HepG2 (cell line): ENCODE results near the gene DHRS11. TPM values are rescaled to one million over a fixed set of nuclear protein-coding genes. Genes with fewer than 3 reads are reported as not detected.

Experiments used
- ATF2 ChIP-seq: sonication (generic); formaldehyde crosslinking; IDR thresholded peaks from 2 replicates; pipeline ENCODE4 v1.4.0; 2020; ENCODE audit warnings: missing genetic modification reagents
- DR1 ChIP-seq: sonication (generic); formaldehyde crosslinking; IDR thresholded peaks from 2 replicates; pipeline ENCODE4 v1.8.0; 2021; ENCODE audit warnings: mild to moderate bottlenecking, missing genetic modification reagents, inconsistent platforms
- EEA1 ChIP-seq: sonication (generic); formaldehyde crosslinking; IDR thresholded peaks from 2 replicates; pipeline ENCODE4 v1.5.1; 2020; ENCODE audit warnings: mild to moderate bottlenecking, missing genetic modification reagents, borderline replicate concordance
- GLMP ChIP-seq: sonication (generic); formaldehyde crosslinking; IDR thresholded peaks from 2 replicates; pipeline ENCODE4 v1.9.0; 2021; ENCODE audit warnings: missing genetic modification reagents, mild to moderate bottlenecking, borderline replicate concordance
- MATR3 ChIP-seq: sonication (generic); formaldehyde crosslinking; IDR thresholded peaks from 2 replicates; pipeline ENCODE4 v1.4.0; 2020; ENCODE audit warnings: missing genetic modification reagents
- RBM22 ChIP-seq: fragments of 200-400 bp; formaldehyde crosslinking; optimal IDR thresholded peaks from 2 replicates; pipeline ENCODE3; 2017; ENCODE audit warnings: mild to moderate bottlenecking, low read length, moderate library complexity
- REST ChIP-seq, 2 experiments: IDR thresholded peaks; 2 replicates each; pipeline ENCODE4 v1.6.1; 2011 to 2012; ENCODE audit warnings: low read length in 2 of 2, borderline replicate concordance in 1 of 2, low read depth in 1 of 2, mild to moderate bottlenecking in 1 of 2, moderate library complexity in 1 of 2
- SATB2 ChIP-seq: sonication (generic); formaldehyde crosslinking; IDR thresholded peaks from 2 replicates; pipeline ENCODE4 v1.5.0; 2020; ENCODE audit warnings: missing genetic modification reagents
- SSRP1 ChIP-seq: IDR thresholded peaks from 2 replicates; pipeline ENCODE4 v1.6.1; 2016; ENCODE audit warnings: control low read depth
- TEAD3 ChIP-seq: optimal IDR thresholded peaks from 2 replicates; pipeline ENCODE3; 2016; ENCODE audit warnings: borderline replicate concordance
- ZFP90 ChIP-seq: sonication (generic); formaldehyde crosslinking; IDR thresholded peaks from 2 replicates; pipeline ENCODE4 v1.8.0; 2022; ENCODE audit warnings: missing genetic modification reagents, mild to moderate bottlenecking, inconsistent platforms, borderline replicate concordance
- ZMYM4 ChIP-seq: sonication (generic); formaldehyde crosslinking; IDR thresholded peaks from 2 replicates; pipeline ENCODE4 v1.8.1; 2023; ENCODE audit warnings: mild to moderate bottlenecking, missing genetic modification reagents
- ZNF230 ChIP-seq: sonication (generic); formaldehyde crosslinking; IDR thresholded peaks from 2 replicates; pipeline ENCODE4 v1.4.0; 2020; ENCODE audit warnings: mild to moderate bottlenecking, missing genetic modification reagents
- ZNF484 ChIP-seq: sonication (generic); formaldehyde crosslinking; IDR thresholded peaks from 2 replicates; pipeline ENCODE4 v1.5.1; 2020; ENCODE audit warnings: mild to moderate bottlenecking, low read depth, missing genetic modification reagents, borderline replicate concordance
- ZNF710 ChIP-seq: sonication (generic); formaldehyde crosslinking; IDR thresholded peaks from 2 replicates; pipeline ENCODE4 v1.5.0; 2020; ENCODE audit warnings: mild to moderate bottlenecking, missing genetic modification reagents, borderline replicate concordance
- polyA plus RNA-seq, 8 experiments: library from polyadenylated mRNA; depleted of rRNA in 3 of 8; stranded (reverse) in 7 of 8; unstranded in 1 of 8; fragments of >200 nt; fragmentation: Illumina TruSeq in 4 of 8; extraction: Trizol in 4 of 8; gene quantifications; 2 replicates each; pipeline versions ENCODE4 v1.2.1 to v1.2.3, GENCODE V29; 2011 to 2016; ENCODE audit warnings: low read depth in 4 of 8, missing spikeins in 1 of 8, mixed read lengths in 1 of 8; ENCODE audit not compliant: insufficient read depth in 1 of 8
- total RNA-seq, 5 experiments: library from RNA; depleted of rRNA; stranded (reverse); fragments of >200 nt; fragmentation: Illumina TruSeq; extraction: Trizol; gene quantifications; 2 replicates each; pipeline ENCODE4 v1.2.3, GENCODE V29; 2016; ENCODE audit warnings: low read depth in 1 of 5

The DHRS11 gene
- total and polyA plus RNA-seq, 2 of the 13 experiments (the other 11 are each of a cell fraction or from before 2014, with no cell fraction given) = 28.4 to 41.9 TPM

GRCh38 chr17:36601303-36602029 is 9.8 kb downstream of the DHRS11 start, which contains the start of gene MRM1 (continued):
- TF ChIP-seq ZNF230 (CRISPR knock-in tag) (peak; percentile 59; the same call in 1 of the 2 replicates), TEAD3 (CRISPR knock-in tag) (peak; percentile 27), EEA1 (no peak), RBM22 (peak; percentile 73), ZFP90 (CRISPR knock-in tag) (peak; percentile 67), ZNF710 (CRISPR knock-in tag) (0 out of 2 replicates have a peak, but pooled peaks have one; percentile 58), DR1 (CRISPR knock-in tag) (peak; percentile 53), ATF2 (CRISPR knock-in tag) (no peak), REST (IDR thresholded peaks at IDR 0.05; ENCODE audit: borderline replicate concordance in 1 of 2, low read depth in 1 of 2, low read length in 2 of 2) (no peak), MATR3 (no peak), ZNF484 (CRISPR knock-in tag) (no peak), GLMP (no peak), ZMYM4 (CRISPR knock-in tag) (0 out of 2 replicates have a peak, but pooled peaks have one; percentile 49), SATB2 (CRISPR knock-in tag) (peak; percentile 54), SSRP1 (no peak)
